MM.1S (cell line): ENCODE measurements around the gene TULP3.

ENCODE experiments used
- EZH2phosphoT487 ChIP-seq: fragments of 300-600 bp; sonication (generic); IDR thresholded peaks from 2 replicates; pipeline ENCODE4 v1.6.1; 2018; ENCODE audit warnings: antibody characterized with exemption, low read length
- TF ChIP-seq, protein P1 (sequence below): fragments of 300-600 bp; sonication (generic); IDR thresholded peaks from 2 replicates; pipeline ENCODE4 v1.5.1; 2016; ENCODE audit warnings: antibody characterized with exemption, low read length, mixed read lengths

DNA sequence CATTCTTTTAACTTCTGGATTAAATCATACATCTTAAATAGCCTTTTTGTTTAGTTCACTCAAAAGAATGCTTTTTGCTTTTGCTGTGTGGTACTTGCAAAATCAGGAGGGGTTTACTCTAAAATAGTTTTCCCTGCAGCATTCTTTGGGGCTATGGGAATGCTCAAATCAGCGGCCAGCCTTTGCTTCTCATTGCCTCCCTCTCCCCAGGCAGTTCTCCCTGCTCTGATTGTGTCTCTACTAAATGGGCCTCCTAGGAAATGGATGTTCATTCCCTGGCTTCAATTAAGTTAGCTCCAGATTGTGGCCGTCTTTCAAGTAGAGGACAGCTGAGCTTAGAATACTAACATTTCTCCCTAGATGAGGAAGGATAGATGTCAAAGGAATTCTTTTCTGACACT, 4.4 kb downstream of the TULP3 start:
- TF ChIP-seq, protein P1, sequence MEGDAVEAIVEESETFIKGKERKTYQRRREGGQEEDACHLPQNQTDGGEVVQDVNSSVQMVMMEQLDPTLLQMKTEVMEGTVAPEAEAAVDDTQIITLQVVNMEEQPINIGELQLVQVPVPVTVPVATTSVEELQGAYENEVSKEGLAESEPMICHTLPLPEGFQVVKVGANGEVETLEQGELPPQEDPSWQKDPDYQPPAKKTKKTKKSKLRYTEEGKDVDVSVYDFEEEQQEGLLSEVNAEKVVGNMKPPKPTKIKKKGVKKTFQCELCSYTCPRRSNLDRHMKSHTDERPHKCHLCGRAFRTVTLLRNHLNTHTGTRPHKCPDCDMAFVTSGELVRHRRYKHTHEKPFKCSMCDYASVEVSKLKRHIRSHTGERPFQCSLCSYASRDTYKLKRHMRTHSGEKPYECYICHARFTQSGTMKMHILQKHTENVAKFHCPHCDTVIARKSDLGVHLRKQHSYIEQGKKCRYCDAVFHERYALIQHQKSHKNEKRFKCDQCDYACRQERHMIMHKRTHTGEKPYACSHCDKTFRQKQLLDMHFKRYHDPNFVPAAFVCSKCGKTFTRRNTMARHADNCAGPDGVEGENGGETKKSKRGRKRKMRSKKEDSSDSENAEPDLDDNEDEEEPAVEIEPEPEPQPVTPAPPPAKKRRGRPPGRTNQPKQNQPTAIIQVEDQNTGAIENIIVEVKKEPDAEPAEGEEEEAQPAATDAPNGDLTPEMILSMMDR = no peak
- no peak for TF ChIP-seq EZH2phosphoT487
